ENCODE measurements around the gene HEXD. TPM values are rescaled to one million over a fixed set of nuclear protein-coding genes. Genes with fewer than 3 reads are reported as not detected.

HEXD gene
- total RNA-seq, 4 donors from 2014 or later, result 47.0 to 160 (median 105) TPM

- no peak for TF ChIP-seq CTCF (IDR thresholded peaks at IDR 0.05; ENCODE audit: low read depth)
Measured at GRCh38 chr17:82489117-82489516, 71.0 kb downstream of the HEXD start.

DNA sequence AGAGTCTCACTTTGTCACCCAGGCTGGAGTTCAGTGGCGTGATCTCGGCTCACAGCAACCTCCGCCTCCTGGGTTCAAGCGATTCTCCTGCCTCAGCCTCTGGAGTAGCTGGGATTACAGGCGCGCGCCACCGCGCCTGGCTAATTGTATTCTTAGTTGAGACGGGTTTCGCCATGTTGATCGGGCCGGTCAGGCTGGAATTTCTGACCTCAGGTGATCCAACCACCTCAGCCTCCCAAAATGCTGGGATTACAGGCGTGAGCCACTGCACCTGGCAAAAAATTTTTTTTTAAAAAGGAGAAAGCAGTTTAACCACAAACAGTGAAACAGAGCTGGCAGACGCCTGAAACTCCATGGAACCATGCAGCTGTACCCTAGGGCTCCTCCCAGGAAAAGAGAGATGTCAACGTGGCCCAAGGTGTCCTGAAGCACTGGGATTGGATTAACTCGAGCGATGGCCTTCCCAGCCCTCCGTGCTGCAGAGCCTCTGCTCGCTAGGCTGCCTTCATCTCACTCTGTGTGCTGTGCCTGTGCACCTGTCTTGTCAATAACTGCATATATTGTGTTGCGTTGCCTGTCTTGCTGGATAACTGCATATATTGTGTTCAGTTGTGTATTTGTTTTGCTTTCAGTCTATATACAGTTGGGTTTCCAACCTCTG lies 71.8 kb downstream of the HEXD start:
- no peak for TF ChIP-seq CTCF (IDR thresholded peaks at IDR 0.05; ENCODE audit: low read depth)

DNA sequence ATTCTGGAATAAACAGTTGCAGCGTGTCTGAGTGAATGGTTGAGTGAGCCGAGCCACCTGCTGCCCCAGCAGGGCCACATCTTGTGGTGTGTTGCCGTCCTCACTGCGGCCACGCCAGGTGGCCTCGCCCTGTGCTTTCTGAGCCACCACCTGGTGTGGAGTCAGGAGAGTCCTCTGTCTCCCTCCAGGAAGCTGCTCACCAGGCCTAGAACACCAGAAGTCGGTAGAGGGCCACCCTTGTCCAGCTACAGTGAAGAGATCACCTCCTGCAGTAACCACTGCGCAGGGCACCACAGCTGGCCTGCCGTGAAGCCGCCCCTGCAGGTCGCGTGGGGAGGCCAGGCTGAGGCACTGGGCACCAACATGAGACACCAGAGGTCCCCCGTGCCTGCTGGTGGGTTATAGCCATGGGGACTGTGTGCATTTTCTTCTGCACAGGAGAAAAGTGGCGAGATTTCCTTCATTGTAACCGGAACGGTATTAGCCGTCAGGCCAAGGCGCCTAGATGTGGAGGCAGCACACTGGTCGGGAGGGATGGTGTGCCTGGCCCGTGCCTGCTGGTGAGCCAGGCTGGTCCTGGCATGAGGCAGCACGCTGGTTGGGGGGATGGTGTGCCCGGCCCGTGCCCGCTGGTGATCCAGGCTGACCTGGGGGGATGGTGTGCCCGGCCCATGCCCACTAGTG lies 72.5 kb downstream of the HEXD start:
- no peak for TF ChIP-seq CTCF (IDR thresholded peaks at IDR 0.05; ENCODE audit: low read depth)

GRCh38 chr17:82491196-82491530 lies 73.0 kb downstream of the HEXD start:
- no peak for TF ChIP-seq CTCF (IDR thresholded peaks at IDR 0.05; ENCODE audit: low read depth)

GRCh38 chr17:82491533-82491932 lies 73.4 kb downstream of the HEXD start:
- no peak for TF ChIP-seq CTCF (IDR thresholded peaks at IDR 0.05; ENCODE audit: low read depth)

Small RNA genes lying within 50 kb of the gene (small RNA-seq; reads per million reads assigned to genes)
- 0.49 reads per million for gene RF00019

Other genes starting within 250 kb of the HEXD start
- 10 to 100 TPM in 3 of 4 donors, 1 to 10 TPM in 1; 8.8 to 31.5 (median 17.1) TPM for gene CCDC57, start 205.5 kb upstream of the HEXD start, total RNA-seq
- gene SLC16A3, start 189.3 kb upstream of the HEXD start, total RNA-seq, result 10 to 100 TPM in 3 of 4 donors, 1 to 10 TPM in 1; 2.8 to 64.8 (median 19.2) TPM
- gene CSNK1D, start 144.6 kb upstream of the HEXD start, total RNA-seq, result 100 to 1,000 TPM in 1 of 4 donors, 10 to 100 TPM in 3; 55.1 to 139 (median 64.5) TPM
- 1 to 10 TPM in 2 of 4 donors, under 1 TPM in 1, not detected in 1; 0.44 to 2.2 (median 1.8) TPM for gene CD7, start 100.7 kb upstream of the HEXD start, total RNA-seq
- 10 to 100 TPM in 3 of 4 donors, 1 to 10 TPM in 1; 9.5 to 17.5 (median 14.7) TPM for gene SECTM1, start 84.6 kb upstream of the HEXD start, total RNA-seq
- gene TEX19, start 59.1 kb upstream of the HEXD start, total RNA-seq, result not detected
- not detected for gene UTS2R, start 46.6 kb upstream of the HEXD start, total RNA-seq
- 10 to 100 TPM in 3 of 4 donors, 1 to 10 TPM in 1; 7.7 to 39.9 (median 24.3) TPM for gene OGFOD3, start 239 bp downstream of the HEXD start, total RNA-seq
- gene CYBC1, start 32.4 kb downstream of the HEXD start, total RNA-seq, result 10 to 100 TPM; 28.7 to 84.6 (median 64.6) TPM
- gene NARF, start 40.4 kb downstream of the HEXD start, total RNA-seq, result 10 to 100 TPM; 32.6 to 56.7 (median 42.8) TPM
- 10 to 100 TPM; 22.0 to 42.2 (median 35.0) TPM for gene FOXK2, start 101.4 kb downstream of the HEXD start, total RNA-seq
- 10 to 100 TPM; 60.6 to 74.8 (median 63.1) TPM for gene WDR45B, start 230.1 kb downstream of the HEXD start, total RNA-seq

Measured in subcutaneous adipose tissue (tissue), 4 donors.